IMR-90 (cell line): Measurements from ENCODE around the gene ZBTB7B. TPM values are rescaled to one million over a fixed set of nuclear protein-coding genes. Genes with fewer than 3 reads are reported as not detected.

ENCODE experiments used
- ATAC-seq: fragments of 200-7000 bp; cut with Tn5 transposase; 2 replicates; pipeline ENCODE4 v1.9.1; 2020; ENCODE audit warnings: low read depth, mild to moderate bottlenecking, moderate library complexity
- BruUV-seq: library from RNA; stranded (reverse); fragments of 400-500 nt; replicated peaks from 2 replicates; lab custom pipeline; 2021; lab: Mats Ljungman, UMichigan
- CTCF ChIA-PET: fragments of 300-600 bp; formaldehyde crosslinking; extraction: SDS; loops from one replicate; lab custom pipeline; 2021; ENCODE audit warnings: antibody characterized with exemption; lab: Yijun Ruan, JAX
- POLR2A ChIA-PET: fragments of 300-600 bp; sonication (Branson Sonifier 250); formaldehyde crosslinking; loops from one replicate; lab custom pipeline; 2022; ENCODE audit warnings: antibody characterized with exemption; ENCODE audit not compliant: unreplicated experiment; lab: Charles Lee
- DNase-seq: peaks from one replicate; pipeline ENCODE4 v3.0.0; 2013
- H2AFZ ChIP-seq: replicated peaks from 2 replicates; pipeline ENCODE3; 2013; ENCODE audit warnings: low read length, mild to moderate bottlenecking; ENCODE audit not compliant: poor library complexity
- H2AK5ac ChIP-seq: 2 replicates; pipeline ENCODE4 v1.6.1; 2013; ENCODE audit warnings: low read depth, low read length, inconsistent platforms
- H2AK9ac ChIP-seq: replicated peaks from 2 replicates; pipeline ENCODE3; 2013; ENCODE audit warnings: mild to moderate bottlenecking, low read depth, low read length, moderate library complexity; ENCODE audit not compliant: poor library complexity
- H2BK120ac ChIP-seq: 2 replicates; pipeline ENCODE4 v1.6.1; 2013; ENCODE audit warnings: low read depth, low read length, inconsistent platforms
- H2BK15ac ChIP-seq: 3 replicates; pipeline ENCODE4 v1.6.1; 2013; ENCODE audit warnings: low read depth, low read length, inconsistent platforms
- H2BK20ac ChIP-seq: 2 replicates; pipeline ENCODE4 v1.6.1; 2013; ENCODE audit warnings: low read depth, mild to moderate bottlenecking, inconsistent platforms, low read length, moderate library complexity
- H2BK5ac ChIP-seq: 2 replicates; pipeline ENCODE4 v1.6.1; 2013; ENCODE audit warnings: mild to moderate bottlenecking, low read depth, low read length, inconsistent platforms; ENCODE audit not compliant: poor library complexity, severe bottlenecking
- H3K14ac ChIP-seq: replicated peaks from 2 replicates; pipeline ENCODE4 v1.6.1; 2013; ENCODE audit warnings: low read depth, low read length, inconsistent platforms
- H3K18ac ChIP-seq: 2 replicates; pipeline ENCODE4 v1.6.1; 2013; ENCODE audit warnings: low read depth, low read length, control low read depth
- H3K23ac ChIP-seq: 2 replicates; pipeline ENCODE4 v1.6.1; 2013; ENCODE audit warnings: low read depth, low read length, inconsistent platforms
- H3K27ac ChIP-seq: 2 replicates; pipeline ENCODE4 v1.5.1; 2013; ENCODE audit warnings: mild to moderate bottlenecking, control low read depth, low read length; ENCODE audit not compliant: insufficient read depth
- H3K27me3 ChIP-seq: 2 replicates; pipeline ENCODE4 v1.6.1; 2013; ENCODE audit warnings: low read length; ENCODE audit not compliant: control insufficient read depth, insufficient read depth
- H3K36me3 ChIP-seq: 2 replicates; pipeline ENCODE4 v1.6.1; 2013; ENCODE audit warnings: low read length, mixed read lengths; ENCODE audit not compliant: control insufficient read depth, insufficient read depth
- H3K4ac ChIP-seq: 2 replicates; pipeline ENCODE4 v1.6.1; 2013; ENCODE audit warnings: low read depth, low read length, inconsistent platforms
- H3K4me1 ChIP-seq: 2 replicates; pipeline ENCODE4 v1.6.1; 2013; ENCODE audit warnings: low read length, mixed read lengths; ENCODE audit not compliant: control insufficient read depth, insufficient read depth
- H3K4me2 ChIP-seq: 2 replicates; pipeline ENCODE4 v1.6.1; 2013; ENCODE audit warnings: low read depth, mild to moderate bottlenecking, control low read depth, low read length, moderate library complexity
- H3K4me3 ChIP-seq: 2 replicates; pipeline ENCODE4 v1.5.1; 2013; ENCODE audit warnings: low read depth, mild to moderate bottlenecking, control low read depth, low read length, moderate library complexity; ENCODE audit not compliant: insufficient read depth
- H3K56ac ChIP-seq: 2 replicates; pipeline ENCODE4 v1.6.1; 2013; ENCODE audit warnings: low read length, inconsistent platforms; ENCODE audit not compliant: insufficient read depth; ENCODE audit errors: extremely low read depth
- H3K79me1 ChIP-seq, 2 experiments: 2 replicates each; pipeline ENCODE4 v1.6.1; 2013; ENCODE audit warnings: low read length in 2 of 2, inconsistent platforms in 1 of 2, low read depth in 1 of 2
- H3K9ac ChIP-seq: 2 replicates; pipeline ENCODE4 v1.6.1; 2013; ENCODE audit warnings: low read depth, low read length, control low read depth
- H3K9me1 ChIP-seq: 2 replicates; pipeline ENCODE4 v1.6.1; 2013; ENCODE audit warnings: low read length, inconsistent platforms; ENCODE audit not compliant: insufficient read depth
- H3K9me3 ChIP-seq: 2 replicates; pipeline ENCODE4 v1.6.1; 2013; ENCODE audit warnings: low read length; ENCODE audit not compliant: control insufficient read depth, insufficient read depth
- H4K20me1 ChIP-seq: 2 replicates; pipeline ENCODE4 v1.6.1; 2013; ENCODE audit warnings: low read length, inconsistent platforms; ENCODE audit not compliant: insufficient read depth
- H4K5ac ChIP-seq: 2 replicates; pipeline ENCODE4 v1.6.1; 2013; ENCODE audit warnings: mild to moderate bottlenecking, low read depth, low read length, control low read depth
- H4K8ac ChIP-seq, 2 experiments: 2 replicates each; pipeline ENCODE4 v1.6.1; 2013; ENCODE audit warnings: low read depth in 2 of 2, low read length in 2 of 2, control low read depth in 1 of 2, inconsistent platforms in 1 of 2
- H4K91ac ChIP-seq: 2 replicates; pipeline ENCODE4 v1.6.1; 2013; ENCODE audit warnings: low read depth, low read length, inconsistent platforms; ENCODE audit not compliant: insufficient read depth
- CHD1 ChIP-seq: IDR thresholded peaks from 2 replicates; pipeline ENCODE4 v1.6.1; 2012; ENCODE audit warnings: low read depth, low read length, improper control_type of control experiment
- ELK1 ChIP-seq: fragments of 150-350 bp; IDR thresholded peaks from 2 replicates; pipeline ENCODE4 v1.6.1; 2016; ENCODE audit warnings: low read depth, mild to moderate bottlenecking, low read length, moderate library complexity, borderline replicate concordance
- MAFK ChIP-seq: IDR thresholded peaks from 2 replicates; pipeline ENCODE4 v1.6.1; 2012; ENCODE audit warnings: low read depth, low read length, improper control_type of control experiment
- MAZ ChIP-seq: IDR thresholded peaks from 2 replicates; pipeline ENCODE4 v1.6.1; 2012; ENCODE audit warnings: low read depth, mild to moderate bottlenecking, low read length, improper control_type of control experiment, moderate library complexity, borderline replicate concordance
- MXI1 ChIP-seq: IDR thresholded peaks from 2 replicates; pipeline ENCODE4 v1.6.1; 2012; ENCODE audit warnings: low read depth, mild to moderate bottlenecking, low read length, moderate library complexity, borderline replicate concordance
- POLR2A ChIP-seq: IDR thresholded peaks from 2 replicates; pipeline ENCODE4 v1.6.1; 2012; ENCODE audit warnings: mild to moderate bottlenecking, low read depth, low read length
- WGBS, 2 experiments: methylation state at CpG; one replicate each; pipeline versions ENCODE4 v1.1.5 to v1.1.7; 2013; ENCODE audit warnings: missing lambda C conversion rate in 2 of 2; ENCODE audit not compliant: insufficient read length in 1 of 2; ENCODE audit errors: extremely low coverage in 2 of 2; 5-methylcytosine and 5-hydroxymethylcytosine counted together
- dilution Hi-C: fragments of 300-500 bp; cut with HindIII; formaldehyde crosslinking; loops from one replicate; pipeline ENCODE4 v1.14.3; 2018; ENCODE audit warnings: low sequenced_read_pairs; ENCODE audit not compliant: unreplicated experiment
- in situ Hi-C: fragments of 300-500 bp; cut with MboI; formaldehyde crosslinking; loops from 3 replicates; pipeline ENCODE4 v1.14.3; 2019; ENCODE audit warnings: low sequenced_read_pairs, inconsistent platforms, mixed read lengths
- intact Hi-C: fragments of 100-400 bp; cut with micrococcal nuclease; formaldehyde crosslinking; loops from 2 replicates; pipeline ENCODE4 v1.10.0; 2022
- polyA plus RNA-seq, 3 experiments: library from polyadenylated mRNA; depleted of rRNA; stranded (reverse); fragments of >200 nt; gene quantifications; 2 replicates each; pipeline ENCODE4 v1.2.3, GENCODE V29; 2012; ENCODE audit warnings: low replicate concordance in 1 of 3
- total RNA-seq: library from RNA; depleted of rRNA; stranded (reverse); fragments of >200 nt; gene quantifications from 2 replicates; pipeline ENCODE4 v1.2.3, GENCODE V29; 2012

The ZBTB7B gene
- total and polyA plus RNA-seq, 2 of the 4 experiments (the other 2 are of a cell fraction): 7.7 to 17.4 TPM

GRCh38 chr1:154974102-154974807, 28.3 kb upstream of the ZBTB7B start, which contains the start of gene CKS1B (continued):
- no peak for TF ChIP-seq MAFK
- peak; percentile 100 for TF ChIP-seq MXI1

- Histone ChIP-seq H3K23ac (peak overlapping the region; percentile 93), H3K18ac (peak overlapping the region; percentile 76), H3K9ac (peak overlapping the region; percentile 91), H3K4me1 (peaks cover 11% of the 10 kb centered on the region), H3K14ac (peak overlapping the region; percentile 98), H2BK20ac (peak overlapping the region; percentile 74), H3K27ac (peak overlapping the region; percentile 80), H3K27me3 (no peaks in the 10 kb centered on the region), H3K79me1 (peaks cover 6 to 40% of the 10 kb centered on the region in 2 experiments), H3K56ac (peak overlapping the region; percentile 89), H4K20me1 (no peaks in the 10 kb centered on the region; the same call in 1 of the 2 replicates), H2AFZ (peak overlapping the region; percentile 91), H4K5ac (peak overlapping the region; percentile 81), H2AK5ac (peak overlapping the region; percentile 72), H3K4me2 (peak overlapping the region; percentile 91), H3K4me3 (peak overlapping the region; percentile 57), H4K91ac (peak overlapping the region; percentile 92), H2AK9ac (peak overlapping the region; percentile 98), H2BK120ac (peak overlapping the region; percentile 66), H3K9me3 (no peaks in the 10 kb centered on the region), H4K8ac (peak overlapping the region; percentile 29 to 90; a peak in 3 of 4 replicates), H3K4ac (peak overlapping the region; percentile 97), H2BK5ac (peak overlapping the region; percentile 96), H2BK15ac (peak overlapping the region; percentile 25; the same call in 2 of the 3 replicates), H3K36me3 (no peaks in the 10 kb centered on the region), H3K9me1 (peaks cover 7% of the 10 kb centered on the region)
- POLR2A ChIA-PET: no interaction called here
- ATAC-seq: peak; percentile 24
- BruUV-seq: no TSS peak
- 1% methylated on average over 19 of the region's 30 CpGs; no CpG with 5 or more reads in 1 of the 2 experiments for WGBS, 2 experiments
- intact Hi-C loops: loop anchor here (1.0 to 10.0 kb wide), 2 partner anchors 20 to 200 kb away; partner anchors contain the start of genes KRTCAP2 and TRIM46
- TF ChIP-seq ELK1 (no peak), CHD1 (0 out of 2 replicates have a peak, but pooled peaks have one; percentile 52), POLR2A (peak; percentile 40; the same call in 1 of the 2 replicates), MAZ (0 out of 2 replicates have a peak, but pooled peaks have one; percentile 8)
- in situ Hi-C loops: no loop called here
- peak; percentile 93 for DNase-seq
- CTCF ChIA-PET: no interaction called here
- dilution Hi-C loops: no loop called here
Observed at GRCh38 chr1:154974808-154975408, 27.7 kb upstream of the ZBTB7B start.
